ENCODE data around the gene ZNF283.
"Not testable (repeated sequence)": the region's sequence is repeated elsewhere in the genome, so short reads cannot be mapped to it uniquely, and the experiment has no call there.

ZNF283 gene

GRCh38 chr19:43858174-43858573, 31.1 kb downstream of the ZNF283 start:
- DNase-seq (ENCODE audit: low read depth, low spot score), result no peak
- H3K36me3 ChIP-seq (ENCODE audit: insufficient read depth, low read length), result no peaks in the 10 kb centered on the region
- no peak overlapping the region for H3K4me3 ChIP-seq
- no peak overlapping the region for H3K27ac ChIP-seq
- H3K9ac ChIP-seq (ENCODE audit: insufficient read length), result no peak overlapping the region
- H3K9me3 ChIP-seq (ENCODE audit: low read depth, low read length), result peaks cover 14% of the 10 kb centered on the region
- no peak for TF ChIP-seq EZH2 (IDR thresholded peaks at IDR 0.05)
- no peak for TF ChIP-seq FOXP2 (optimal IDR thresholded peaks at IDR 0.05; ENCODE audit: control extremely low read depth, extremely low read length, insufficient read depth)
- no peak for TF ChIP-seq POLR2AphosphoS5 (IDR thresholded peaks at IDR 0.05; ENCODE audit: borderline replicate concordance, low read depth, low read length)

GRCh38 chr19:43866923-43867322, 39.8 kb downstream of the ZNF283 start:
- not testable (repeated sequence) for H3K4me3 ChIP-seq; H3K27ac ChIP-seq; DNase-seq (ENCODE audit: low read depth, low spot score); H3K9me3 ChIP-seq (ENCODE audit: low read depth, low read length); H3K36me3 ChIP-seq (ENCODE audit: insufficient read depth, low read length); H3K9ac ChIP-seq (ENCODE audit: insufficient read length)

DNA sequence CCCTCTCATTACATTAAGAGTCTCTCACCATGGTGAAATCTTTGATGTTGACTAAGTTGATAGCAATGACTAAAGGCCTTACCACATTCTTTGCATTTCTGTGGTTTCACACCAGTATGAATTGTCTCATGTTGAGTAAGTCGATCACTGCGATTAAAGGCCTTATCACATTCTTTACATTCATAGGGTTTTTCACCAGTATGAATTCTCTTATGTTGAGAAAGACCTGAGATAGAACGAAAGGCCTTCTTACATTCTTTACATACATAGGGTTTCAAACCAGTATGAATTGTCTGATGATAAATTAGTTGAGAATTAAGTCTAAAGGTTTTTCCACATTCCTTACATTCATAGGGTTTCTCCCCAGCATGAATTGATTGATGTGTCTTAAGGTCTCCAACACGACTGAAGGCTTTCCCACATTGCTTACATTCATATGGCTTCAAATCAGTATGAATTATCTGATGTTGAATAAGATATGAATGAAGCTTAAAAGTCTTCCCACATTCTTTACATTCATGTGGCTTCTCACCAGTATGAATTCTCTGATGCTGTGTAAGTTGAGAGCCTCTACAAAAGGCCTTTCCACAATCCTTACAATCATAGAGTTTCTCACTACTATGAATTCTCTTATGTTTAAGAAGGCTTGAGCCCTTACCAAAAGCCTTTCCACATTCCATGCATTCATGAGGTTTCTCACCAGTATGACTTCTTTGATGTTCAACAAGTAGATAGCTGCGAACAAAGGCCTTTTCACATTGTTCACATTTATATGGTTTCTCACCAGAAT, 45.6 kb downstream of the ZNF283 start:
- H3K27ac ChIP-seq, result no peak overlapping the region
- no peak for TF ChIP-seq FOXP2 (optimal IDR thresholded peaks at IDR 0.05; ENCODE audit: control extremely low read depth, extremely low read length, insufficient read depth)
- no peak for TF ChIP-seq POLR2AphosphoS5 (IDR thresholded peaks at IDR 0.05; ENCODE audit: borderline replicate concordance, low read depth, low read length)
- TF ChIP-seq EZH2 (IDR thresholded peaks at IDR 0.05), result no peak
- no peak overlapping the region for H3K4me3 ChIP-seq
- peaks cover 17% of the 10 kb centered on the region; the same call in 1 of the 2 replicates for H3K9me3 ChIP-seq (ENCODE audit: low read depth, low read length)
- DNase-seq (ENCODE audit: low read depth, low spot score), result no peak
- no peak overlapping the region for H3K9ac ChIP-seq (ENCODE audit: insufficient read length)
- no peaks in the 10 kb centered on the region for H3K36me3 ChIP-seq (ENCODE audit: insufficient read depth, low read length)

GRCh38 chr19:43880483-43880882, 53.4 kb downstream of the ZNF283 start:
- no peaks in the 10 kb centered on the region; the same call in 1 of the 2 replicates for H3K9me3 ChIP-seq (ENCODE audit: low read depth, low read length)

DNA sequence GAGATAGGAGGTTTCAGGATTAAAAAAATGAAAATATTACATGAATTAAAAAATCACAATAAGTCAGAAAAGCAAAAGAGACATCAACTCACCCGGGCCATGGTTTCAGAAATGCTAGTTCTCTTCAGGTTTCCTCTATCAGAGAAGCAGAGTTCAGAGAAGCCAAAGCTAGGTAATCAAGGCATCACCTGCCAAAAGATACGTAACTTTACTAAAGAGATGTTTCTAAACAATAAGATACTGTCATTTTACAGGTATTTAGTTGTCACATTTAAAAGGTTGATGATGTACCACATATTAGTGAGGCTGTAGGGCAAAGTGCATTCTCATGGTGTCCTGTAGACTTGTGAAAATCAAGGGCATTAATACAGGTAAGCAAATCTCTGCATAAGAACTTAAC, 56.7 kb downstream of the ZNF283 start, which contains the start of gene ZNF404:
ZNF404 (minus strand) TSS at position 101 of the 400 bp plus-strand sequence.
- Histone ChIP-seq H3K9me3 (ENCODE audit: low read depth, low read length) (no peaks in the 10 kb centered on the region; the same call in 1 of the 2 replicates), H3K27ac (no peak within 1 kb of the TSS)
- no peak for TF ChIP-seq EZH2 (IDR thresholded peaks at IDR 0.05)
- no peak for TF ChIP-seq FOXP2 (optimal IDR thresholded peaks at IDR 0.05; ENCODE audit: control extremely low read depth, extremely low read length, insufficient read depth)
- TF ChIP-seq POLR2AphosphoS5 (IDR thresholded peaks at IDR 0.05; ENCODE audit: borderline replicate concordance, low read depth, low read length), result no peak

More at GRCh38 chr19:43880483-43880882, 53.4 kb downstream of the ZNF283 start:
- TF ChIP-seq FOXP2 (optimal IDR thresholded peaks at IDR 0.05; ENCODE audit: control extremely low read depth, extremely low read length, insufficient read depth) (no peak), POLR2AphosphoS5 (IDR thresholded peaks at IDR 0.05; ENCODE audit: borderline replicate concordance, low read depth, low read length) (no peak), EZH2 (IDR thresholded peaks at IDR 0.05) (no peak)
- Histone ChIP-seq H3K9ac (ENCODE audit: insufficient read length) (no peak overlapping the region), H3K4me3 (no peak overlapping the region), H3K27ac (no peak overlapping the region), H3K36me3 (ENCODE audit: insufficient read depth, low read length) (no peaks in the 10 kb centered on the region)
- no peak for DNase-seq (ENCODE audit: low read depth, low spot score)

GRCh38 chr19:43895727-43896308, 68.7 kb downstream of the ZNF283 start:
- H3K36me3 ChIP-seq (ENCODE audit: insufficient read depth, low read length), result no peaks in the 10 kb centered on the region
- DNase-seq (ENCODE audit: low read depth, low spot score), result no peak
- no peak overlapping the region for H3K27ac ChIP-seq
- TF ChIP-seq POLR2AphosphoS5 (IDR thresholded peaks at IDR 0.05; ENCODE audit: borderline replicate concordance, low read depth, low read length) (no peak), FOXP2 (optimal IDR thresholded peaks at IDR 0.05; ENCODE audit: control extremely low read depth, extremely low read length, insufficient read depth) (no peak), EZH2 (IDR thresholded peaks at IDR 0.05) (no peak)
- no peak overlapping the region for H3K4me3 ChIP-seq
- no peaks in the 10 kb centered on the region for H3K9me3 ChIP-seq (ENCODE audit: low read depth, low read length)
- H3K9ac ChIP-seq (ENCODE audit: insufficient read length), result no peak overlapping the region

More for the DNA sequence above, 56.7 kb downstream of the ZNF283 start, which contains the start of gene ZNF404:
- Histone ChIP-seq H3K9ac (ENCODE audit: insufficient read length) (no peak within 1 kb of the TSS), H3K36me3 (ENCODE audit: insufficient read depth, low read length) (no peaks in the 10 kb centered on the region), H3K4me3 (no peak within 1 kb of the TSS)
- no peak for DNase-seq (ENCODE audit: low read depth, low spot score)

Data from SK-N-MC (cell line).